Neuronal stem cell (in vitro differentiated cells): ENCODE measurements around the gene SYNDIG1.

Experiments
- DNase-seq: peaks from one replicate; pipeline ENCODE4 v3.0.0-alpha.2; 2013; ENCODE audit warnings: low spot score
- H2AFZ ChIP-seq: one replicate; pipeline ENCODE4 v1.6.1; 2013; ENCODE audit warnings: mild to moderate bottlenecking, low read length, inconsistent platforms
- H2AK5ac ChIP-seq: 2 replicates; pipeline ENCODE4 v1.6.1; 2013; ENCODE audit warnings: low read depth, mild to moderate bottlenecking, inconsistent platforms, low read length, moderate library complexity, mixed read lengths
- H2BK120ac ChIP-seq: 2 replicates; pipeline ENCODE4 v1.6.1; 2013; ENCODE audit warnings: low read depth, mild to moderate bottlenecking, inconsistent platforms, low read length, moderate library complexity, mixed read lengths
- H2BK12ac ChIP-seq: one replicate; pipeline ENCODE4 v1.6.1; 2013; ENCODE audit warnings: low read length, inconsistent platforms
- H2BK15ac ChIP-seq: 2 replicates; pipeline ENCODE4 v1.6.1; 2013; ENCODE audit warnings: mild to moderate bottlenecking, low read length, inconsistent platforms, mixed read lengths
- H2BK5ac ChIP-seq: one replicate; pipeline ENCODE4 v1.6.1; 2013; ENCODE audit warnings: inconsistent platforms, mild to moderate bottlenecking, low read length, moderate library complexity
- H3K14ac ChIP-seq: one replicate; pipeline ENCODE4 v1.6.1; 2013; ENCODE audit warnings: low read length, inconsistent platforms
- H3K18ac ChIP-seq: 2 replicates; pipeline ENCODE4 v1.6.1; 2013; ENCODE audit warnings: low read length, inconsistent platforms
- H3K23ac ChIP-seq: 2 replicates; pipeline ENCODE4 v1.6.1; 2013; ENCODE audit warnings: low read depth, mild to moderate bottlenecking, mixed read lengths, low read length, inconsistent platforms; ENCODE audit not compliant: poor library complexity
- H3K27ac ChIP-seq: replicated peaks from 3 replicates; pipeline ENCODE4 v1.5.1; 2013; ENCODE audit warnings: low read length, inconsistent platforms
- H3K27me3 ChIP-seq, 3 experiments: 2 replicates each; pipeline ENCODE4 v1.6.1; 2013; ENCODE audit warnings: low read length in 3 of 3, mild to moderate bottlenecking in 2 of 3, inconsistent platforms in 1 of 3, low read depth in 1 of 3, mixed read lengths in 1 of 3, moderate library complexity in 1 of 3; ENCODE audit not compliant: control insufficient read depth in 3 of 3, insufficient read depth in 3 of 3
- H3K36me3 ChIP-seq, 2 donors: replicated peaks in 1 of 2; 2 replicates each; pipeline ENCODE4 v1.6.1; 2013; ENCODE audit warnings: low read length in 2 of 2; ENCODE audit not compliant: control insufficient read depth in 2 of 2, insufficient read depth in 2 of 2
- H3K4ac ChIP-seq: 2 replicates; pipeline ENCODE4 v1.6.1; 2013; ENCODE audit warnings: inconsistent platforms, mild to moderate bottlenecking, low read length, moderate library complexity
- H3K4me1 ChIP-seq, 2 donors: 1 replicate in 1 of 2; 2 replicates in 1 of 2; pipeline ENCODE4 v1.6.1; 2013; ENCODE audit warnings: low read length in 2 of 2, low read depth in 1 of 2; ENCODE audit not compliant: control insufficient read depth in 2 of 2, insufficient read depth in 1 of 2
- H3K4me2 ChIP-seq: one replicate; pipeline ENCODE4 v1.6.1; 2013; ENCODE audit warnings: mild to moderate bottlenecking, low read length, inconsistent platforms; ENCODE audit not compliant: insufficient read depth, poor library complexity, severe bottlenecking
- H3K4me3 ChIP-seq, 2 donors: 2 replicates each; pipeline ENCODE4 v1.5.1; 2013; ENCODE audit warnings: low read length in 2 of 2, mild to moderate bottlenecking in 2 of 2, inconsistent platforms in 1 of 2, moderate library complexity in 1 of 2
- H3K79me1 ChIP-seq: one replicate; pipeline ENCODE4 v1.6.1; 2013; ENCODE audit warnings: low read depth, mild to moderate bottlenecking, inconsistent platforms, low read length, moderate library complexity
- H3K9ac ChIP-seq: one replicate; pipeline ENCODE4 v1.6.1; 2013; ENCODE audit warnings: mild to moderate bottlenecking, low read depth, low read length, inconsistent platforms; ENCODE audit not compliant: poor library complexity
- H3K9me3 ChIP-seq, 2 donors: replicated peaks in 1 of 2; 2 replicates each; pipeline versions ENCODE3 to v1.6.1; 2013; ENCODE audit warnings: low read length in 2 of 2, mild to moderate bottlenecking in 2 of 2, inconsistent platforms in 1 of 2, low read depth in 1 of 2, mixed read lengths in 1 of 2, moderate library complexity in 1 of 2; ENCODE audit not compliant: control insufficient read depth in 2 of 2, insufficient read depth in 1 of 2
- H4K8ac ChIP-seq: one replicate; pipeline ENCODE4 v1.6.1; 2013; ENCODE audit warnings: low read depth, mild to moderate bottlenecking, inconsistent platforms, low read length, moderate library complexity
- H4K91ac ChIP-seq: one replicate; pipeline ENCODE4 v1.6.1; 2013; ENCODE audit warnings: low read length, low read depth, mild to moderate bottlenecking, inconsistent platforms; ENCODE audit not compliant: poor library complexity
- WGBS, 2 donors: extraction: QIAGEN DNeasy Blood & Tissue Kit; methylation state at CpG; one replicate each; pipeline ENCODE4 v1.1.7; 2013; ENCODE audit warnings: missing lambda C conversion rate in 2 of 2, mixed read lengths in 1 of 2; ENCODE audit not compliant: insufficient read length in 2 of 2, insufficient replicate concordance in 1 of 2; ENCODE audit errors: extremely low coverage in 2 of 2; 5-methylcytosine and 5-hydroxymethylcytosine counted together

SYNDIG1 gene

DNA sequence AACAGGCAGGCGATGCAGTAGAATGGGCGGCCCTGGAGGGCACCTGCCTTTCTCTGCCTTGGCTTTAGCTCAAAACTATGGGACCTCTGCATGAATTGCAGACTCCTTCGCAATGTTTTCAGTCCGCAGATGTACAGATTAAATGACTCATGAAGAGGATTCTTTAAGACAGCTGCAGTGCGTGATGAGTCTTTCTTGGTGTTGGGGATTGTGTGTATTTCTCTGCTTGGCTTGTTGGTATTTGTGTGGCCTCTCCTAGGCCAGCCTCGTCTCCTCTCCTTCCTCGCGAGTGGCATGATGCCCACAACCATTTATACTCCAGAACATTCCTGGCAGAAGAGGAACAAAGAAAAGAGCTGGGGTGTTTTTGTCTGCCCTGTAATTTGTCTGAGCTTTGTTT is 110.6 kb downstream of the SYNDIG1 start:
- Histone ChIP-seq H2AK5ac (no peak overlapping the region), H3K36me3 (peaks cover 0 to 2% of the 10 kb centered on the region in 2 donors)

DNA sequence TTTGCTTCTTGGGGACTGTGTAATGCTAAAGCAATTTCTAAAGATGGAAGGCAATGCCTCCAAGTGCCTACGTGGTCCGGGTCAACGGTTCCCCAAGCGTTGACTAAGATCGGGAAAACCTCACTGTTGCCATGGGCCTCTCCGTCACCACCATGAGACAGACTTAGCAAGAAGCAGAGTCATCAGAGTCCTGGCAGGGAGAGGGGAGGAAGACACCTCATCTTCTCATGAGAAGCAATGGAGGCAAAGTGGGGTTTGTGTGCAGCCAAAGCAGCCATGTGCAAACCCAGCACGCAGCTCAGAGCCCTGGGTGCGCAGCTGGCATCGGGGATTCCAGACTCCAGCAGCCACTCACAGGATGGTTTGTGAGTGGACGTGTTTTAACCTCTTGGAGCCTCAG is 111.4 kb downstream of the SYNDIG1 start:
- H3K36me3 ChIP-seq: peaks cover 0 to 2% of the 10 kb centered on the region in 2 donors
- no peak overlapping the region for H3K27ac ChIP-seq
- no peaks in the 10 kb centered on the region for H3K27me3 ChIP-seq
- no peak overlapping the region for H2AK5ac ChIP-seq
- H3K18ac ChIP-seq: peak overlapping the region; percentile 49
- H3K4ac ChIP-seq: no peak overlapping the region
- no peaks in the 10 kb centered on the region for H3K79me1 ChIP-seq
- H3K9ac ChIP-seq: no peak overlapping the region
- peaks cover 0 to 4% of the 10 kb centered on the region in 2 donors for H3K4me1 ChIP-seq
- WGBS, 2 donors: no CpG with 5 or more reads among the region's 10 CpGs
- H2BK15ac ChIP-seq: no peak overlapping the region
- peaks cover 0 to 3% of the 10 kb centered on the region in 2 donors for H3K9me3 ChIP-seq
- H2BK5ac ChIP-seq: no peak overlapping the region
- H3K4me3 ChIP-seq: no peak overlapping the region
- H3K4me2 ChIP-seq: no peak overlapping the region
- H3K14ac ChIP-seq: no peak overlapping the region
- no peak overlapping the region for H2BK12ac ChIP-seq
- H2BK120ac ChIP-seq: no peak overlapping the region
- H2AFZ ChIP-seq: no peak overlapping the region
- no peak overlapping the region for H4K8ac ChIP-seq
- H3K23ac ChIP-seq: no peak overlapping the region
- no peak overlapping the region for H4K91ac ChIP-seq
- DNase-seq: no peak

More for the DNA sequence above, 110.6 kb downstream of the SYNDIG1 start:
- Histone ChIP-seq H4K91ac (no peak overlapping the region), H2BK12ac (no peak overlapping the region), H3K27ac (no peak overlapping the region), H3K9ac (no peak overlapping the region), H3K18ac (no peak overlapping the region), H2AFZ (no peak overlapping the region), H3K4me2 (no peak overlapping the region), H2BK120ac (no peak overlapping the region), H3K4me1 (peaks cover 0 to 4% of the 10 kb centered on the region in 2 donors), H2BK15ac (no peak overlapping the region), H3K4ac (no peak overlapping the region), H3K9me3 (peaks cover 0 to 3% of the 10 kb centered on the region in 2 donors), H2BK5ac (no peak overlapping the region), H3K4me3 (no peak overlapping the region), H4K8ac (no peak overlapping the region), H3K27me3 (no peaks in the 10 kb centered on the region), H3K79me1 (no peaks in the 10 kb centered on the region), H3K14ac (no peak overlapping the region), H3K23ac (no peak overlapping the region)
- no CpG with 5 or more reads among the region's 8 CpGs for WGBS, 2 donors
- no peak for DNase-seq

DNA sequence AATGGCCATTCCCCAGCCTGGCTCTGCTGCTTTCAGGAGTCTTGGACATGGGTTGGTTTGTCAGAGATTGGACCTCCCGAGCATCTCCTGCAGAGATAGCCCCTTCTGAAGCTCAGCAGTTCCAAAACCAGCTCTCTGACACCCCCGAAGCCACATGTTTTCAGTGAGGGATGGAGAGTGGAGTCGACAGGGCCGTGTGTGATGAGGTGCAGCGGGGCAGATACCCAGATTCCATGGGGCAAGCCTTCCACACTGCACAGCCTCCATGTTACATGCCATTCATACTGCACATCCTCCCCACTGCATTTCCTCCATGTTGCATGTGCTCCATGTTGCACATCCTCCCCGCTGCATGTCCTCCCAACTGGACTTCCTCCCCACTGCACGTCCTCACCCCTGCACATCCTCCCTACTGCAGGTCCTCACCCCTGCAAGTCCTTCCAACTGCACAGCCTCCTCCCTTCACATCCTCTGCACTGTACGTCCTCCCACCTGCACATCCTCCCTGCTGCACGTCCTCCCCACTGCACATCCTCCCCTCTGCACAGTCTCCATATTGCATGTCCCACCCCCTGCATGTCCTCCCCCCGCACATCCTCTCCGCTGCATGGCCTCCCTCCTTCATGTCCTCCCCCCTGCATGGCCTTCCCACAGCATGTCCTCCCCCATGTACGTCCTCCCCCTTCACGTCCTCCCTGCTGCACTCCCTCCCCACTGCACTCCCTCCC is 112.2 kb downstream of the SYNDIG1 start:
- Histone ChIP-seq H2BK12ac (peak overlapping the region; percentile 79), H2BK15ac (no peak overlapping the region), H3K4ac (no peak overlapping the region), H2AFZ (no peak overlapping the region), H3K18ac (peak overlapping the region; percentile 60), H3K23ac (peak overlapping the region; percentile 95), H4K91ac (peak overlapping the region; percentile 83), H2BK5ac (no peak overlapping the region), H3K4me1 (peaks cover 0 to 4% of the 10 kb centered on the region in 2 donors), H3K9me3 (peaks cover 0 to 3% of the 10 kb centered on the region in 2 donors), H3K27ac (no peak overlapping the region), H2AK5ac (peak overlapping the region; percentile 33), H4K8ac (peak overlapping the region; percentile 93), H3K4me3 (peak overlapping the region in 1 of 2 donors; percentile 62), H2BK120ac (no peak overlapping the region), H3K4me2 (no peak overlapping the region), H3K27me3 (no peaks in the 10 kb centered on the region), H3K36me3 (peaks cover 0 to 2% of the 10 kb centered on the region in 2 donors), H3K14ac (peak overlapping the region; percentile 63), H3K9ac (peak overlapping the region; percentile 30), H3K79me1 (no peaks in the 10 kb centered on the region)
- DNase-seq: no peak
- no CpG with 5 or more reads among the region's 13 CpGs for WGBS, 2 donors

DNA sequence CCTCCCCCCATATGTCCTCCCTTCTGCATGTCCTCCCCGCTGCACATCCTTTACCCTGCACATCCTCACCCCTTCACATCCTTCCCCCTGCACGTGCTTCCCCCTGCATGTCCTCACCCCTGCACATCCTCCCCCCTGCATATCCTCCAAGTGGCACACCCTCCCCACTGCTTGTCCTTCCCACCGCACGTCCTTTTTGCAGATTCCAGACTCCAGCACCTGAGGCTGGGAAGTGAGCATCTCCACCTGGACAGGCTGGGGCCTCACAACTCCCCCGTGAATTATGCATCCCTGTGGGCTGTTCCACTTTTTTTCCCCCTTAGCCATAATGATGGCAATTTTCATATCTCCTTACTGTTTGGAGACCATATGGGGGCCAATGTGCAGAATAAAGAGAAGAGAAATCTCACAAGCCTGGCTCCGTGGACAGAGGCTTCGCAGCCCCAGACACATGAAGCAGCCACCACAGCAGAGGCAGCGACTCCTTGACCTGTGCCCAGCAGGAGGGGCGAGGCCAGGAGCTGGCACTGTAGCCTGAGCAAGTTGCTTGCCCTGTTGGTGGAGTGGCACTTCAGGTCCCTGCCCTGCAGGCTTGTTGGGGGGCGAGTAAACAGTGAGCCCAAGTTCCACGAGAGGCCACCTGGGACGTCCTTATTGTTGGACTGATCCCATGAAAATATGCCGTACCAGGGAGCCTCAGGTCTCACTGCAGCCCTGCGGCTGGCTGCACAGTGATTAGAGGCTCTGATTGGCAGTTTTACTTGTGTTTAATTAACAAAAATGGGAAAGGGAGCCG is 113.1 kb downstream of the SYNDIG1 start:
- peak overlapping the region; percentile 95 for H3K23ac ChIP-seq
- H3K27ac ChIP-seq: no peak overlapping the region
- no peak overlapping the region for H2BK120ac ChIP-seq
- WGBS, 2 donors: no CpG with 5 or more reads among the region's 15 CpGs
- H3K4me2 ChIP-seq: no peak overlapping the region
- peaks cover 0 to 4% of the 10 kb centered on the region in 2 donors for H3K4me1 ChIP-seq
- H3K36me3 ChIP-seq: peaks cover 0 to 2% of the 10 kb centered on the region in 2 donors
- H3K4ac ChIP-seq: no peak overlapping the region
- H3K14ac ChIP-seq: peak overlapping the region; percentile 63
- H2BK15ac ChIP-seq: no peak overlapping the region
- H4K8ac ChIP-seq: no peak overlapping the region
- no peak overlapping the region for H2AFZ ChIP-seq
- no peak overlapping the region for H2BK12ac ChIP-seq
- H3K27me3 ChIP-seq: no peaks in the 10 kb centered on the region
- H2BK5ac ChIP-seq: peak overlapping the region; percentile 1
- peak overlapping the region; percentile 73 for H3K9ac ChIP-seq
- H4K91ac ChIP-seq: no peak overlapping the region
- no peak for DNase-seq
- peak overlapping the region; percentile 73 for H3K18ac ChIP-seq
- H3K9me3 ChIP-seq: peaks cover 0 to 3% of the 10 kb centered on the region in 2 donors
- peak overlapping the region in 1 of 2 donors; percentile 62 for H3K4me3 ChIP-seq
- peak overlapping the region; percentile 65 for H2AK5ac ChIP-seq
- no peaks in the 10 kb centered on the region for H3K79me1 ChIP-seq
